Ovary (tissue), 9 donors: Measurements from ENCODE around the gene SORCS2. TPM values are rescaled to one million over a fixed set of nuclear protein-coding genes. Genes with fewer than 3 reads are reported as not detected.

Experiments used
- DNase-seq, 5 donors: peaks; one replicate each; pipeline ENCODE4 v3.0.0-alpha.2; 2019 to 2020
- H3K27ac ChIP-seq, 2 donors: fragments of 200-600 bp; one replicate each; pipeline versions ENCODE4 v1.5.1 to v1.8.0; 2019 to 2022
- H3K27me3 ChIP-seq: fragments of 200-600 bp; one replicate; pipeline ENCODE4 v1.8.0; 2022
- H3K36me3 ChIP-seq: fragments of 200-600 bp; sonication (generic); one replicate; pipeline ENCODE4 v1.5.1; 2019
- H3K4me1 ChIP-seq: one replicate; pipeline ENCODE4 v1.8.1; 2013; ENCODE audit warnings: mild to moderate bottlenecking, moderate library complexity; ENCODE audit not compliant: insufficient read depth
- H3K4me3 ChIP-seq: fragments of 200-600 bp; sonication (generic); one replicate; pipeline ENCODE4 v1.5.1; 2017
- H3K9me3 ChIP-seq, 2 donors: fragments of 200-600 bp in 1 of 2; sonication (generic) in 1 of 2; one replicate each; pipeline versions ENCODE4 v1.5.1 to v1.8.1; 2013 to 2019; ENCODE audit warnings: mild to moderate bottlenecking in 1 of 2, moderate library complexity in 1 of 2
- CTCF ChIP-seq, 3 donors: fragments of 450-650 bp in 2 of 3; fragments of 200-600 bp in 1 of 3; IDR thresholded peaks; one replicate each; pipeline versions ENCODE4 v1.5.1 to v1.8.0; 2016 to 2022; ENCODE audit warnings: antibody characterized with exemption in 3 of 3, mild to moderate bottlenecking in 1 of 3
- EP300 ChIP-seq: sonication (generic); formaldehyde crosslinking; IDR thresholded peaks from one replicate; pipeline ENCODE4 v1.6.1; 2017; ENCODE audit warnings: antibody characterized with exemption
- POLR2A ChIP-seq: fragments of 450-650 bp; IDR thresholded peaks from one replicate; pipeline ENCODE4 v1.6.1; 2017; ENCODE audit warnings: antibody characterized with exemption, mild to moderate bottlenecking, moderate library complexity
- WGBS, 3 donors: extraction: QIAGEN DNeasy Blood & Tissue Kit in 1 of 3; methylation state at CpG; one replicate each; pipeline versions ENCODE4 v1.1.5 to v1.1.7; 2013 to 2017; 5-methylcytosine and 5-hydroxymethylcytosine counted together
- intact Hi-C, 4 donors: fragments of 100-400 bp; cut with DNase I; formaldehyde crosslinking; loops; one replicate each; pipeline versions ENCODE4 v1.11.0 to v1.15.1; 2022 to 2023
- polyA plus RNA-seq, 2 donors: library from polyadenylated mRNA; stranded (reverse); fragments of 200-250 nt in 1 of 2; fragments of 350-450 nt in 1 of 2; fragmentation: Illumina TruSeq in 1 of 2; extraction: RNeasy Lipid Tissue Mini Kit (QIAGEN cat#74804) in 1 of 2; gene quantifications; one replicate each; pipeline ENCODE4 v1.2.3, GENCODE V29; 2013 to 2014
- total RNA-seq, 7 donors: library from RNA; depleted of rRNA in 2 of 7; stranded (reverse); fragments of >200 nt in 2 of 7; fragmentation: NEBNext Ultra II Directional in 3 of 7; extraction: Animal tissue kit (Norgen Biotek cat#: 25700) in 3 of 7; gene quantifications; one replicate each; pipeline versions ENCODE4 v1.1.0 to v1.2.4, GENCODE V29; 2016 to 2023
- donor health status: DM: no; HTN: no; CAD: no; lungs with moderate emphysema.
- donor health status: DM: no; HTN: no; CAD: no.
- donor health status: Bipolar disorder and iron deficiency.
- donor health status: DM: yes; HTN: yes; CAD: no.
- donor health status: DM: no; HTN: no; CAD: no.
- donor health status: DM: yes; HTN: yes; CAD: no.

The SORCS2 gene
- total and polyA plus RNA-seq, 9 donors: 0.60 to 23.9 (median 7.1) TPM

DNA sequence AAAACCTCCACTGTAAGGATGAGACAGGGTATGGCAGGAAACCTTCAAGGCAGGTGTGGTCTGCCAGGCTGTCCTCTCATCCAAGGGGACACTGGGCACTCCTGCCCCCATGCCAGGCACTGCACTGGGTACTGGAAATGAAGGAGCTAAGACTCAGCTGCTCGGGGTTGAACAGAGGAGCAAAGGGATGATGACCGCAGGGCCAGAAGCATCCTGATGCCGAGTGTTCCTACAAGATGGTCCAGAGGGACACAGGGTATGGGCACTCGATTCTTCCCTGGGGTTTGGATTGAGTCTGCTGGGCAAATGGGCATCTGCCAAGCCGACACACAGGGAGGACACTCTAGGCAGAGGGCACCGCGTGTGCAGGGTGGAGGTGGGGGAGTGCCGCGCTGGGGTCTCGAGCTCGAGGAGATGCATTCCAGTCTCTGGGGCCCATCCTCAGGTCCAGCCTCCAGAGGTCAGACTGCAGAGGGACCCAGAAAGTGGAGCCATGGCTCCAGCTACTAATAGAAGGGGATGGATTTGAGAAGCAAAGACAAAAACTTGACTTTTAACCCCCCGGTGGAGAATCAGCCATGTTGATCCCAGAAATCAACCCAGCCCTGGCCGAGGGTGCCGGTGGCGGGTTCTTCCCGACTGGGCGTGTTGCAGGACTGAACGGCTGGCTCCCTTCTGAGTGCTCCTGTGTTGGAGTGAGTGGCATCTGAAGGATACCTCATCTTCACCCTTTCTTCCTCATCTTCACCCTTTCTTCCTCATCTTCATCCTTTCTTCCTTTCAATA, 500.3 kb downstream of the SORCS2 start:
- H3K27me3 ChIP-seq: no peaks in the 10 kb centered on the region
- 89 to 93% (median 91%) methylated on average over 18 of the region's 18 CpGs for WGBS, 3 donors
- TF ChIP-seq CTCF (IDR thresholded peaks at IDR 0.05) (no peak), EP300 (no peak), POLR2A (no peak)
- no peak for DNase-seq
- intact Hi-C loops: no loop called here
- H3K36me3 ChIP-seq: no peaks in the 10 kb centered on the region
- H3K4me3 ChIP-seq: no peak overlapping the region
- H3K9me3 ChIP-seq: no peaks in the 10 kb centered on the region
- no peaks in the 10 kb centered on the region for H3K4me1 ChIP-seq
- H3K27ac ChIP-seq: no peak overlapping the region

DNA sequence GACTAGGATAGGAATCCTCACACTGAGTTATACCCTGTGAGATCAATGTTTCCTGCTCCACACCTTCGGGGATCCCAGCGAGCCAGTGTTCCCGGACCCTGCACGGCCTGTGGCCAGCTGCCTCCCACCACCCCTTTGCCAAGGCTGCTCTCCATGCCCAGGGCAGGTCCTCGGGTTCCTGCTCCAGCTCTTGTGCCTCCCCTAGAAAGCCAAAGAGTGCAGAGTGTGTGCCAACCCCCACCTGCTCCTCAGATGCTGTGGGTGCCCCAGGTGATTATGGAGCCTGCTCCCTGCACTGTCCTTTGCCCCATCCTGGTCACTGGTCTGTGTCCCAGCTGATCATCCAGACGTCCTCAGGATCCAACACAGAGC, 500.9 kb downstream of the SORCS2 start:
- H3K27ac ChIP-seq: no peak overlapping the region
- H3K4me1 ChIP-seq: no peaks in the 10 kb centered on the region
- no peak for TF ChIP-seq POLR2A
- no peak for TF ChIP-seq CTCF (IDR thresholded peaks at IDR 0.05)
- no peak for TF ChIP-seq EP300
- H3K36me3 ChIP-seq: no peaks in the 10 kb centered on the region
- no peaks in the 10 kb centered on the region for H3K27me3 ChIP-seq
- 90 to 94% (median 92%) methylated on average over 6 of the region's 6 CpGs for WGBS, 3 donors
- no peak overlapping the region for H3K4me3 ChIP-seq
- no peaks in the 10 kb centered on the region for H3K9me3 ChIP-seq
- DNase-seq: no peak
- intact Hi-C loops: no loop called here

DNA sequence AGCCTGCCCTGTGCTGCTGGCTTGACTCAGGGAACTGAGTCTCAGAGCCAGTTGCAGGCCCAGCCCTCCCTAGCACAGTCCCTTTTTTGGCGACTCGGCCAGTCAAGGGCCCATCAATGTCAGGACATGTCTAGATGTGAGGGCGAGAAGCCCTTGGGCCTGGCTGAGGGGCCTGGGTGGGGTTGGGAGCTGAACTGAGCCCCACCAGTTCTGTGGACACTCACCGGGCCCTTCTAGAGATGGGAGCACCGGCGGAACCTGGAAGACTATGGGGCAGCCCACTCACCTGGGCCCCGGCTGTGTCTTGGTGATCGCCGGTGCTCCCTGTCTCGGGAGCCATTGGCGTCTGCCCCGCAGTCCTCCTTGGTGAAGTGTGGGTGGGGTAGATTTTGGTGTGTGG, 501.4 kb downstream of the SORCS2 start:
- H3K4me1 ChIP-seq: peaks cover under 1% of the 10 kb centered on the region
- H3K27ac ChIP-seq: no peak overlapping the region
- no peak for DNase-seq
- TF ChIP-seq CTCF (IDR thresholded peaks at IDR 0.05) (no peak), POLR2A (no peak), EP300 (no peak)
- no peaks in the 10 kb centered on the region for H3K36me3 ChIP-seq
- intact Hi-C loops: no loop called here
- H3K4me3 ChIP-seq: no peak overlapping the region
- 91 to 97% (median 93%) methylated on average over 12 of the region's 12 CpGs for WGBS, 3 donors
- no peaks in the 10 kb centered on the region for H3K9me3 ChIP-seq
- H3K27me3 ChIP-seq: no peaks in the 10 kb centered on the region

DNA sequence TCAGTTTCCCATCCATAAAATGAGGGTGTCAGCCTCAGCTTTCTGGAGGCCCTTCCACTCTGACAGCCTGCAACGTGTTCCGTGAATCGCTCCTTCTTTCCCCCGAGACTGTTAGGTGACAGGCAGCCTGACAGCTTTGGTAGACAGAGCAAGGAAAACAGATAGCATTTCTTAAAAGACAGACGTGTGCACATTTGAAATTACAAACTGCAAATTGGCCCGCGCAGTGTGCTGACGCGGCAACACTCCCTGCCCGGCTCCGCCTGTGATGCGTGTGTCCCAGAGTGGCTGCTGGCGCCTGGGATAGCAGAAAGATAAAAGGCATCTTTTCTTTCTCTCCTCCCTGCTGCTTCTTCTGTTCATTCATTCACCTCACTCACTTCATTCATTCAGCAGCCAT, 502.0 kb downstream of the SORCS2 start:
- Histone ChIP-seq H3K4me1 (peaks cover 7% of the 10 kb centered on the region), H3K36me3 (no peaks in the 10 kb centered on the region), H3K27me3 (no peaks in the 10 kb centered on the region), H3K27ac (no peak overlapping the region), H3K9me3 (no peaks in the 10 kb centered on the region), H3K4me3 (no peak overlapping the region)
- intact Hi-C loops: no loop called here
- TF ChIP-seq EP300: no peak
- no peak for TF ChIP-seq POLR2A
- no peak for TF ChIP-seq CTCF (IDR thresholded peaks at IDR 0.05)
- DNase-seq: no peak
- 90 to 92% (median 91%) methylated on average over 13 of the region's 13 CpGs for WGBS, 3 donors
